ENCODE results near the gene TMEM273.

The TMEM273 gene

GRCh38 chr10:49139028-49139845 is 49.0 kb downstream of the TMEM273 start:
- DNase-seq (ENCODE audit: low spot score): no peak

- no peak for DNase-seq (ENCODE audit: low spot score)
Observed at GRCh38 chr10:49138361-49138891, 49.8 kb downstream of the TMEM273 start.

GRCh38 chr10:49136525-49136924 is 51.7 kb downstream of the TMEM273 start:
- DNase-seq (ENCODE audit: low spot score): no peak

- DNase-seq (ENCODE audit: low spot score): no peak
Observed at GRCh38 chr10:49135575-49136313, 52.4 kb downstream of the TMEM273 start.

GRCh38 chr10:49134327-49134726 is 53.9 kb downstream of the TMEM273 start:
- DNase-seq (ENCODE audit: low spot score): no peak

- no peak for DNase-seq (ENCODE audit: low spot score)
Observed at GRCh38 chr10:49133706-49134248, 54.4 kb downstream of the TMEM273 start, which contains the start of gene FAM170B. TSS of gene FAM170B (minus strand) at chr10:49134021. CDS start at chr10:49133918, 103 bp downstream.

- DNase-seq (ENCODE audit: low spot score): no peak
Observed at GRCh38 chr10:49132362-49132737, 55.8 kb downstream of the TMEM273 start.

GRCh38 chr10:49131507-49132361 is 56.5 kb downstream of the TMEM273 start:
- no peak for DNase-seq (ENCODE audit: low spot score)

- DNase-seq (ENCODE audit: low spot score): no peak
Observed at GRCh38 chr10:49129376-49129775, 58.8 kb downstream of the TMEM273 start.

- DNase-seq (ENCODE audit: low spot score): no peak
Observed at GRCh38 chr10:49128854-49129253, 59.3 kb downstream of the TMEM273 start.

GRCh38 chr10:49123981-49124950 is 63.9 kb downstream of the TMEM273 start:
- no peak for DNase-seq (ENCODE audit: low spot score)

GRCh38 chr10:49120911-49121310 is 67.3 kb downstream of the TMEM273 start:
- no peak for DNase-seq (ENCODE audit: low spot score)

- DNase-seq (ENCODE audit: low spot score): no peak
Observed at GRCh38 chr10:49119746-49120145, 68.4 kb downstream of the TMEM273 start.

GRCh38 chr10:49118430-49119074 is 69.6 kb downstream of the TMEM273 start:
- no peak for DNase-seq (ENCODE audit: low spot score)

GRCh38 chr10:49117376-49118070 is 70.7 kb downstream of the TMEM273 start:
- no peak for DNase-seq (ENCODE audit: low spot score)

- DNase-seq (ENCODE audit: low spot score): no peak
Observed at GRCh38 chr10:49116509-49117375, 71.4 kb downstream of the TMEM273 start.

- DNase-seq (ENCODE audit: low spot score): no peak
Observed at GRCh38 chr10:49115796-49116508, 72.2 kb downstream of the TMEM273 start.
